Ovary (tissue), 3 donors: ENCODE measurements around the gene GUCY1A2.

Experiments
- EP300 ChIP-seq: sonication (generic); formaldehyde crosslinking; IDR thresholded peaks from one replicate; pipeline ENCODE4 v1.6.1; 2017; ENCODE audit warnings: antibody characterized with exemption
- TF ChIP-seq, protein P1 (sequence below), 3 donors: fragments of 450-650 bp in 2 of 3; fragments of 200-600 bp in 1 of 3; IDR thresholded peaks; one replicate each; pipeline versions ENCODE4 v1.5.1 to v1.8.0; 2016 to 2022; ENCODE audit warnings: antibody characterized with exemption in 3 of 3, mild to moderate bottlenecking in 1 of 3
- donor health status: DM: no; HTN: no; CAD: no.

GRCh38 chr11:106627694-106628093 lies 390.6 kb downstream of the GUCY1A2 start:
- TF ChIP-seq, protein P1, sequence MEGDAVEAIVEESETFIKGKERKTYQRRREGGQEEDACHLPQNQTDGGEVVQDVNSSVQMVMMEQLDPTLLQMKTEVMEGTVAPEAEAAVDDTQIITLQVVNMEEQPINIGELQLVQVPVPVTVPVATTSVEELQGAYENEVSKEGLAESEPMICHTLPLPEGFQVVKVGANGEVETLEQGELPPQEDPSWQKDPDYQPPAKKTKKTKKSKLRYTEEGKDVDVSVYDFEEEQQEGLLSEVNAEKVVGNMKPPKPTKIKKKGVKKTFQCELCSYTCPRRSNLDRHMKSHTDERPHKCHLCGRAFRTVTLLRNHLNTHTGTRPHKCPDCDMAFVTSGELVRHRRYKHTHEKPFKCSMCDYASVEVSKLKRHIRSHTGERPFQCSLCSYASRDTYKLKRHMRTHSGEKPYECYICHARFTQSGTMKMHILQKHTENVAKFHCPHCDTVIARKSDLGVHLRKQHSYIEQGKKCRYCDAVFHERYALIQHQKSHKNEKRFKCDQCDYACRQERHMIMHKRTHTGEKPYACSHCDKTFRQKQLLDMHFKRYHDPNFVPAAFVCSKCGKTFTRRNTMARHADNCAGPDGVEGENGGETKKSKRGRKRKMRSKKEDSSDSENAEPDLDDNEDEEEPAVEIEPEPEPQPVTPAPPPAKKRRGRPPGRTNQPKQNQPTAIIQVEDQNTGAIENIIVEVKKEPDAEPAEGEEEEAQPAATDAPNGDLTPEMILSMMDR (IDR thresholded peaks at IDR 0.05), result no peak
- TF ChIP-seq EP300, result no peak
